Esophagus (tissue), 2 donors: Measurements from ENCODE around the gene OR4D1. TPM values are rescaled to one million over a fixed set of nuclear protein-coding genes. Genes with fewer than 3 reads are reported as not detected.

ENCODE experiments used
- H3K27ac ChIP-seq, 2 donors: one replicate each; pipeline ENCODE4 v1.5.1; 2013; ENCODE audit warnings: low read depth in 2 of 2, mild to moderate bottlenecking in 2 of 2, inconsistent platforms in 1 of 2, low read length in 1 of 2, moderate library complexity in 1 of 2
- H3K27me3 ChIP-seq, 2 donors: one replicate each; pipeline ENCODE4 v1.6.1; 2013; ENCODE audit warnings: low read length in 2 of 2, control low read depth in 1 of 2, mild to moderate bottlenecking in 1 of 2; ENCODE audit not compliant: insufficient read depth in 2 of 2, control insufficient read depth in 1 of 2
- H3K36me3 ChIP-seq, 2 donors: one replicate each; pipeline ENCODE4 v1.6.1; 2013; ENCODE audit warnings: low read length in 1 of 2; ENCODE audit not compliant: control insufficient read depth in 2 of 2, insufficient read depth in 2 of 2
- H3K4me1 ChIP-seq, 2 donors: one replicate each; pipeline ENCODE4 v1.6.1; 2013; ENCODE audit warnings: low read length in 1 of 2; ENCODE audit not compliant: control insufficient read depth in 2 of 2, insufficient read depth in 2 of 2
- H3K4me3 ChIP-seq, 2 donors: one replicate each; pipeline ENCODE4 v1.5.1; 2013; ENCODE audit warnings: low read length in 2 of 2, mild to moderate bottlenecking in 2 of 2, low read depth in 1 of 2, moderate library complexity in 1 of 2
- H3K9me3 ChIP-seq, 2 donors: one replicate each; pipeline ENCODE4 v1.6.1; 2013; ENCODE audit warnings: mild to moderate bottlenecking in 2 of 2, low read depth in 1 of 2, low read length in 1 of 2, moderate library complexity in 1 of 2; ENCODE audit not compliant: control insufficient read depth in 2 of 2, insufficient read depth in 1 of 2
- WGBS, 2 donors: extraction: QIAGEN DNeasy Blood & Tissue Kit; methylation state at CpG; one replicate each; pipeline ENCODE4 v1.1.7; 2013; 5-methylcytosine and 5-hydroxymethylcytosine counted together
- polyA plus RNA-seq, 2 donors: library from polyadenylated mRNA; stranded (reverse); fragments of 200-250 nt; gene quantifications; one replicate each; pipeline ENCODE4 v1.2.3, GENCODE V29; 2013
- donor health status: healthy with polysubstance abuse.
- donor health status: Bipolar disorder and iron deficiency.

OR4D1 gene
- polyA plus RNA-seq, 2 donors = under 0.01 TPM; not detected in 1

DNA sequence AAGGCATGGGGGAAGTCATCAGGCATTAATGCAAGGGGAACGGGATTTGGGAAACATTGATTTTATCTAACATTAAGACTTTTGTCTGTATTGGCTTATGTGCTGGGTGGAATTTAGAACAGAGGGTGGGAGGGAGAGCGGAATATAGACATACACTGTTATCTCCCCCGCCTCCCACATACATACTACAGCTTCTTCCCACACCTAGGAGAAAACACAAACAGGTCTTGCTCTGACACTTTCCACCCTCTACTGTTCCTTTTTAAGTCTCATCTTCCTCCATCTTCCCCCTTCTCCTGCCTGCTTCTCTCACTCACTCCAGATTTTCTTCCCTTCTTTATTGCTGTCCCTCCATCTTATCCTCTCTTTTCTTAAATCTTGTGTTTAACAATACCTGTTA, 425 bp downstream of the OR4D1 start:
- Histone ChIP-seq H3K4me3 (no peak overlapping the region), H3K27ac (no peak overlapping the region), H3K9me3 (no peaks in the 10 kb centered on the region), H3K4me1 (no peaks in the 10 kb centered on the region), H3K27me3 (peaks cover 0 to 6% of the 10 kb centered on the region in 2 donors), H3K36me3 (no peaks in the 10 kb centered on the region)
- WGBS, 2 donors = 87 to 92% methylated on average over 3 of the region's 3 CpGs

DNA sequence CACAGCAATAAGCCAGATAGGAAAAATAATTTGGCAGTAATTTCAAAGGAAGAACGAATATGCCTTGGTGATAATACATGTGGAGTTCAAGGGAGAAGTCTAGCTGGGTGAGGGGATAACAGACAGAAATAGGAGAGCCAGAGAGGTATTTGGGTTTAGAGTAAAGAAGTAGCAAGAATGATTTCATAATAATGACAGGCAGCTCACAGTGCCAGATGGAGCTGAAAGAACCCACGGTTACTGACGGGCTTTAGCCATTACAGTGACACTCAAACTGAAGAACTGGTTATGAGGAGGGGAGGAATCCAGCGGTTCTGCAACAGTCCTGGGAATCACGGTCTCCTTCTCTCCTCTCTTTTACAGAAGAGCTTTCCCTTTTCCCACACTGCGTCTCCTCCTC, 2.2 kb downstream of the OR4D1 start:
- 51 to 53% methylated on average over 6 of the region's 6 CpGs for WGBS, 2 donors
- H3K27me3 ChIP-seq = peaks cover 0 to 3% of the 10 kb centered on the region in 2 donors
- no peak overlapping the region for H3K27ac ChIP-seq

DNA sequence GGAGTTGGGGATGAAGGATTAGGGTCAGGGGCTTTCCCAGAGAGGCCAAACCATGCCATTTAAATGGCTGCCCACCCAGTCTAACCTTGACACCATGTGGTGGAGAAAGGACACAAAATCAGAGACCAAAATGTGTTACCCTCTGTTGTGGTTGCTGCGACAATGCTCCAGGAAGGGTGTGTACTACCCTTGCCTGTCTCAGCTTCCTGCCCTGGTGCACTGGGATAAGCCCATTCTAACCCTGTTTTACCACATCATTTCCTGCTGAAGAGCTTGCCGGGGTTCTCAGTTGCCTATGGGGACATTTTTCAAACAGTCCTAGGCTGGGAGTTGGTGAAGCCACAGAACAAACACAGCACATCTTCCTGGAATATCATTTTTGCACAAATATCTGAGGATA, 4.9 kb downstream of the OR4D1 start:
- WGBS, 2 donors = 45 to 54% methylated on average over 2 of the region's 2 CpGs
- H3K36me3 ChIP-seq = no peaks in the 10 kb centered on the region
- H3K27ac ChIP-seq = no peak overlapping the region
- no peak overlapping the region for H3K4me3 ChIP-seq
- peaks cover 2 to 3% of the 10 kb centered on the region in 2 donors for H3K27me3 ChIP-seq
- H3K4me1 ChIP-seq = peaks cover 2 to 4% of the 10 kb centered on the region in 2 donors
- H3K9me3 ChIP-seq = no peaks in the 10 kb centered on the region

More for the DNA sequence above, 2.2 kb downstream of the OR4D1 start:
- Histone ChIP-seq H3K9me3 (no peaks in the 10 kb centered on the region), H3K4me3 (no peak overlapping the region), H3K4me1 (no peaks in the 10 kb centered on the region), H3K36me3 (no peaks in the 10 kb centered on the region)

DNA sequence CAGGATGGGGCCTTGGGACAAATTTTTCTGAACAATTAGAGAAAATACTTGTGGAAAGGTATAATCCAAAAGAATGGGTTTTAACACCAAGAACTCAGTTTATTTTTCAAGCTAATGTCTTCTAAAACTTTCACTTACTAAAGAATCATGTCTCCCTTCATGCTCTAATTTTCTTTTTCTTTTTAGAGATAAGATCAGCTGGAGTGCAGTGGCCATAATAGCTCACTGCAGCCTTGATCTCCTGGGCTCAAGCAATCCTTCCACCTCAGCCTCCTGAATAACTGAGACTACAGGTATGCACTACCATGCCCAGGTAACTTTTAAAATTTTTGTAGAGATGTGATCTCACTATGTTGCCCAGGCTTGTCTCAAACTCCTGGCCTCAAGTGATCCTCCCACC, 5.5 kb downstream of the OR4D1 start:
- Histone ChIP-seq H3K4me1 (peaks cover 2 to 4% of the 10 kb centered on the region in 2 donors), H3K4me3 (no peak overlapping the region), H3K36me3 (no peaks in the 10 kb centered on the region), H3K27ac (no peak overlapping the region), H3K27me3 (peaks cover 2 to 3% of the 10 kb centered on the region in 2 donors), H3K9me3 (no peaks in the 10 kb centered on the region)

DNA sequence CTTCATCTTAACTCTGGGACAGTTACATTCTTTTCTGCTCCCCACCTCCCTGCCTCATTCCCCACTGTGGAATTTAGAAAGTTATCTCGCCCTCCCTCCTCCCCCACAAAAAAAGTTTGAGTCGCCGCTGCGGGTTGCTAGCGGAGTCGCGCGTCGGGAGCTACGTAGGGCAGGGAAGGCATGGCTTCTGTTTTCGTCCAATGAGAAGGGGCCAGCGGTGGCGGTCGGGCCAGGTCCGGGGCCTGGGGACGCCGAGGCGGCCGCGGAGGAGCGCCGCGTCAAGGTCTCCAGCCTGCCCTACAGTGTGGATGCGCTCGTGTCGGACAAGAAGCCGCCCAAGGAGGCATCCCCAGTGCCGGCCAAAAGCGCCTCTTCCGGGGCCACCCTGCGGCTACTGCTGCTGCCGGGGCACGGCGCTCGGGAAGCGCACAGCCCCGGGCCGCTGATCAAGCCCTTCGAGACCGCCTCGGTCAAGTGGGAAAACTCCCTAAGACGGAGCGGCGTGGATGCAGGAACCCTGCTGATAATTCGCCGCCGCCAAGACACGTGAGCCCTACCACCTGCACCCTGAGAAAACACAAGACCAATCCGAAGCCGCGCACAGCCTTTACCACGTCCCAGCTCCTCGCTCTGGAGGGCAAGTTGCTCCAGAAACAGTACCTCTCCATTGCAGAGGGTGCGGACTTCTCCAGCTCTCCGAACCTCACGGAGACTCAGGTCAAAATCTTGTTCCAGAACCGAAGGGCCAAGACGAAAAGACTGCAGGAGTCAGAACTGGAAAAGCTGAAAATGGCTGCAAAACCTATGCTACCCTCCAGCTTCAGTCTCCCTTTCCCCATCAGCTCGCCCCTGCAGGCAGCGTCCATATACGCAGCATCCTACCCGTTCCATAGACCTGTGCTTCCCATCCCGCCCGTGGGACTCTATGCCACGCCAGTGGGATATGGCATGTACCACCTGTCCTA, 8.9 kb downstream of the OR4D1 start:
- peaks cover 0 to 2% of the 10 kb centered on the region in 2 donors for H3K27me3 ChIP-seq
- peak overlapping the region; percentile 27 to 38 for H3K4me3 ChIP-seq

DNA sequence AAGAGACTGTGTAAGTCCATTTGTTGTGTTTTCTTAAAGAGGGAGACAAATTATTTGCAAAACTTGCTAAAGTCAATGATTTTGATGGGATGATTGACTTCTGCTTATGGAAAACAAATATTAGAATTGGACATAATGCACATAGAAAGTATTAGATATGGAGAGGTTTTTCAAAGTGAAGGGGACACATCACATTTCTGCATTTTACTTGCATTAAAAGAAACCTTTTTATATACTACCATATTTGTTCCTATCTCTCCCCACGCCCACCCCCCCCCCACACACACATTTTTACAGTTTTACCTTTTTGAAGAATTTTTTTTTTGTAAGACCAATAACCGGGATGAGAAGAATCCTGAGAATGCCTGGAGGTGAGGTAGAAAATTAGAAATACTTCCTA, 10.0 kb downstream of the OR4D1 start:
- Histone ChIP-seq H3K27ac (no peak overlapping the region), H3K27me3 (peaks cover 0 to 2% of the 10 kb centered on the region in 2 donors), H3K36me3 (no peaks in the 10 kb centered on the region), H3K4me1 (peaks cover 2 to 4% of the 10 kb centered on the region in 2 donors), H3K9me3 (no peaks in the 10 kb centered on the region), H3K4me3 (no peak overlapping the region)
- WGBS, 2 donors = 80 to 82% methylated on average over 2 of the region's 2 CpGs

More for the DNA sequence above, 8.9 kb downstream of the OR4D1 start:
- Histone ChIP-seq H3K4me1 (peaks cover 2 to 4% of the 10 kb centered on the region in 2 donors), H3K9me3 (no peaks in the 10 kb centered on the region), H3K36me3 (no peaks in the 10 kb centered on the region), H3K27ac (no peak overlapping the region)
- 5% methylated on average over 65 of the region's 65 CpGs for whole genome bisulfite sequencing, 2 donors

DNA sequence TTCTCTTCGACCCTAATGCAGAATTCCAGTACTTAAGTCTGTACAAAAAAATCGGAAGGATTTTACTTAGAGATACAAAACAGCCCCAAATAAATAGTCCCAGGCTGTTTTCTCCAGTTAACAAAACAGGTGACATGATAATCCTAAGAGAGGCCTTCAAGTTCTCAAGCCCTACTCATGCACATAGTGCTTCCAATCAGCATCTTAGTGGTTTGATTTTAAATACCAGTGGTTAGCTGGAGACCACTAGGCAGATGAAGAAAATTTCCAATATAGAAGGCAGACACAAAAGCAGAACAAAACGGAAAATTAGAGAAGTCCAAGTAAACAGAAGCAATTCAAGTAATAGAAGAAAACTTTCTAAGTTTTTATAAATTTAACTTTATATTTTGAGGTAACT, 13.4 kb downstream of the OR4D1 start:
- 78 to 82% methylated on average over 3 of the region's 3 CpGs for WGBS, 2 donors
- H3K9me3 ChIP-seq = no peaks in the 10 kb centered on the region
- no peak overlapping the region for H3K27ac ChIP-seq
- no peak overlapping the region for H3K4me3 ChIP-seq
- H3K4me1 ChIP-seq = peaks cover 2 to 4% of the 10 kb centered on the region in 2 donors
- H3K27me3 ChIP-seq = peaks cover 0 to 2% of the 10 kb centered on the region in 2 donors
- no peaks in the 10 kb centered on the region for H3K36me3 ChIP-seq

DNA sequence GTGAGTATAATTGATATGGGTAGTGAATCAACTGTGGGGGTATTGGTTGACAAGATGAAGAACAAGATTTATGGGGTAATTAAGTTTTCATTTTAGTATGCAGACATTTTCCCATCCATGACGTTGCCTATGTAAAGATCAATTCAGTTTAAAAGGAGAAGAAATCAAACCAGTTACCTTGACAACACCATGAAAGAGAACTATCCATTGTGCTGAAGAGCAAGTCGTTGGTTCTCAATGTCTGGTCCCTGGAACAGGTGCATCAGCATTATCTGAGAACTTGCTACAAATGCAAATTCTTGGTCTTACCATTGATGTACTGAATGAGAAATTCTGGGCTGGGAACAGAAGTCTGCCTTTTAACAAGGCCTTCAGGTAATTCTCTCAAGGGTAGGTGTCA, 17.8 kb downstream of the OR4D1 start:
- no peaks in the 10 kb centered on the region for H3K27me3 ChIP-seq
- H3K4me1 ChIP-seq = no peaks in the 10 kb centered on the region
- no peak overlapping the region for H3K4me3 ChIP-seq
- 13 to 15% methylated on average over 2 of the region's 2 CpGs for WGBS, 2 donors
- no peaks in the 10 kb centered on the region for H3K36me3 ChIP-seq
- H3K27ac ChIP-seq = no peak overlapping the region
- H3K9me3 ChIP-seq = no peaks in the 10 kb centered on the region

DNA sequence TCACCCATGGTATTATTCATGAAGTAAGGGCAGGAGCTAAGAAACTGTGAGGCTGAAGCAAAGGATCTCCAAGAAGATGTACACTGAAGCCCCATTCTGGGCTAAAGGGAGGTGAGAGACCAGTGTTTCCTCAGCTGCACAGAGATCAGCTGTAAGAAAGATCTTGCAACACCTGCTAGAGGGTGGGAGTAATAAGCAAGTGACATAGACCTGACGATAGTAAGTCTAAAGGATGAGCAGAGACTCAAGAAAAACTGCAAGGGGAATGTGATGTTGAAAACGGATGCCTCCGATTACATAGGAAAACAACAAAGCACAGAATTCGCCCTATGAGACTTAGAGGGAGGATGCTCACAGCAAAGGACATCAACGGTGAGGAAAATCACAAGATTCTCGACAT, 18.5 kb downstream of the OR4D1 start, which contains the start of gene OR4D2:
Gene OR4D2, plus strand, starts transcription at position 301 of the 400 bp plus-strand sequence. CDS start 2,674 bp downstream, outside the sequence.
- peaks cover 0 to 2% of the 10 kb centered on the region in 2 donors for H3K27me3 ChIP-seq
- no peaks in the 10 kb centered on the region for H3K36me3 ChIP-seq
- no peak within 1 kb of the TSS for H3K27ac ChIP-seq
- no peaks in the 10 kb centered on the region for H3K4me1 ChIP-seq
- no peak within 1 kb of the TSS for H3K4me3 ChIP-seq
- H3K9me3 ChIP-seq = no peaks in the 10 kb centered on the region
- whole genome bisulfite sequencing, 2 donors = 65 to 69% methylated on average over 6 of the region's 6 CpGs
